ENCODE data around the gene DUT. TPM values are rescaled to one million over a fixed set of nuclear protein-coding genes. Genes with fewer than 3 reads are reported as not detected.

The DUT gene
- total and polyA plus RNA-seq, 2 of the 8 experiments (the other 6 are each of a cell fraction or from before 2014, with no cell fraction given): 71.5 to 246 TPM

GRCh38 chr15:48340111-48340510 lies 8.9 kb downstream of the DUT start (continued):
- TF ChIP-seq, protein P1, sequence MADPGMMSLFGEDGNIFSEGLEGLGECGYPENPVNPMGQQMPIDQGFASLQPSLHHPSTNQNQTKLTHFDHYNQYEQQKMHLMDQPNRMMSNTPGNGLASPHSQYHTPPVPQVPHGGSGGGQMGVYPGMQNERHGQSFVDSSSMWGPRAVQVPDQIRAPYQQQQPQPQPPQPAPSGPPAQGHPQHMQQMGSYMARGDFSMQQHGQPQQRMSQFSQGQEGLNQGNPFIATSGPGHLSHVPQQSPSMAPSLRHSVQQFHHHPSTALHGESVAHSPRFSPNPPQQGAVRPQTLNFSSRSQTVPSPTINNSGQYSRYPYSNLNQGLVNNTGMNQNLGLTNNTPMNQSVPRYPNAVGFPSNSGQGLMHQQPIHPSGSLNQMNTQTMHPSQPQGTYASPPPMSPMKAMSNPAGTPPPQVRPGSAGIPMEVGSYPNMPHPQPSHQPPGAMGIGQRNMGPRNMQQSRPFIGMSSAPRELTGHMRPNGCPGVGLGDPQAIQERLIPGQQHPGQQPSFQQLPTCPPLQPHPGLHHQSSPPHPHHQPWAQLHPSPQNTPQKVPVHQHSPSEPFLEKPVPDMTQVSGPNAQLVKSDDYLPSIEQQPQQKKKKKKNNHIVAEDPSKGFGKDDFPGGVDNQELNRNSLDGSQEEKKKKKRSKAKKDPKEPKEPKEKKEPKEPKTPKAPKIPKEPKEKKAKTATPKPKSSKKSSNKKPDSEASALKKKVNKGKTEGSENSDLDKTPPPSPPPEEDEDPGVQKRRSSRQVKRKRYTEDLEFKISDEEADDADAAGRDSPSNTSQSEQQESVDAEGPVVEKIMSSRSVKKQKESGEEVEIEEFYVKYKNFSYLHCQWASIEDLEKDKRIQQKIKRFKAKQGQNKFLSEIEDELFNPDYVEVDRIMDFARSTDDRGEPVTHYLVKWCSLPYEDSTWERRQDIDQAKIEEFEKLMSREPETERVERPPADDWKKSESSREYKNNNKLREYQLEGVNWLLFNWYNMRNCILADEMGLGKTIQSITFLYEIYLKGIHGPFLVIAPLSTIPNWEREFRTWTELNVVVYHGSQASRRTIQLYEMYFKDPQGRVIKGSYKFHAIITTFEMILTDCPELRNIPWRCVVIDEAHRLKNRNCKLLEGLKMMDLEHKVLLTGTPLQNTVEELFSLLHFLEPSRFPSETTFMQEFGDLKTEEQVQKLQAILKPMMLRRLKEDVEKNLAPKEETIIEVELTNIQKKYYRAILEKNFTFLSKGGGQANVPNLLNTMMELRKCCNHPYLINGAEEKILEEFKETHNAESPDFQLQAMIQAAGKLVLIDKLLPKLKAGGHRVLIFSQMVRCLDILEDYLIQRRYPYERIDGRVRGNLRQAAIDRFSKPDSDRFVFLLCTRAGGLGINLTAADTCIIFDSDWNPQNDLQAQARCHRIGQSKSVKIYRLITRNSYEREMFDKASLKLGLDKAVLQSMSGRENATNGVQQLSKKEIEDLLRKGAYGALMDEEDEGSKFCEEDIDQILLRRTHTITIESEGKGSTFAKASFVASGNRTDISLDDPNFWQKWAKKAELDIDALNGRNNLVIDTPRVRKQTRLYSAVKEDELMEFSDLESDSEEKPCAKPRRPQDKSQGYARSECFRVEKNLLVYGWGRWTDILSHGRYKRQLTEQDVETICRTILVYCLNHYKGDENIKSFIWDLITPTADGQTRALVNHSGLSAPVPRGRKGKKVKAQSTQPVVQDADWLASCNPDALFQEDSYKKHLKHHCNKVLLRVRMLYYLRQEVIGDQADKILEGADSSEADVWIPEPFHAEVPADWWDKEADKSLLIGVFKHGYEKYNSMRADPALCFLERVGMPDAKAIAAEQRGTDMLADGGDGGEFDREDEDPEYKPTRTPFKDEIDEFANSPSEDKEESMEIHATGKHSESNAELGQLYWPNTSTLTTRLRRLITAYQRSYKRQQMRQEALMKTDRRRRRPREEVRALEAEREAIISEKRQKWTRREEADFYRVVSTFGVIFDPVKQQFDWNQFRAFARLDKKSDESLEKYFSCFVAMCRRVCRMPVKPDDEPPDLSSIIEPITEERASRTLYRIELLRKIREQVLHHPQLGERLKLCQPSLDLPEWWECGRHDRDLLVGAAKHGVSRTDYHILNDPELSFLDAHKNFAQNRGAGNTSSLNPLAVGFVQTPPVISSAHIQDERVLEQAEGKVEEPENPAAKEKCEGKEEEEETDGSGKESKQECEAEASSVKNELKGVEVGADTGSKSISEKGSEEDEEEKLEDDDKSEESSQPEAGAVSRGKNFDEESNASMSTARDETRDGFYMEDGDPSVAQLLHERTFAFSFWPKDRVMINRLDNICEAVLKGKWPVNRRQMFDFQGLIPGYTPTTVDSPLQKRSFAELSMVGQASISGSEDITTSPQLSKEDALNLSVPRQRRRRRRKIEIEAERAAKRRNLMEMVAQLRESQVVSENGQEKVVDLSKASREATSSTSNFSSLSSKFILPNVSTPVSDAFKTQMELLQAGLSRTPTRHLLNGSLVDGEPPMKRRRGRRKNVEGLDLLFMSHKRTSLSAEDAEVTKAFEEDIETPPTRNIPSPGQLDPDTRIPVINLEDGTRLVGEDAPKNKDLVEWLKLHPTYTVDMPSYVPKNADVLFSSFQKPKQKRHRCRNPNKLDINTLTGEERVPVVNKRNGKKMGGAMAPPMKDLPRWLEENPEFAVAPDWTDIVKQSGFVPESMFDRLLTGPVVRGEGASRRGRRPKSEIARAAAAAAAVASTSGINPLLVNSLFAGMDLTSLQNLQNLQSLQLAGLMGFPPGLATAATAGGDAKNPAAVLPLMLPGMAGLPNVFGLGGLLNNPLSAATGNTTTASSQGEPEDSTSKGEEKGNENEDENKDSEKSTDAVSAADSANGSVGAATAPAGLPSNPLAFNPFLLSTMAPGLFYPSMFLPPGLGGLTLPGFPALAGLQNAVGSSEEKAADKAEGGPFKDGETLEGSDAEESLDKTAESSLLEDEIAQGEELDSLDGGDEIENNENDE (IDR thresholded peaks at IDR 0.05; ENCODE audit: insufficient replicate concordance, low read length): no peak
- TF ChIP-seq CREB1 (IDR thresholded peaks at IDR 0.05) (no peak), SIX5 (IDR thresholded peaks at IDR 0.05; ENCODE audit: low read depth, low read length) (no peak), TCF12 (IDR thresholded peaks at IDR 0.05; ENCODE audit: low read depth, low read length) (no peak), HDAC2 (IDR thresholded peaks at IDR 0.05; ENCODE audit: borderline replicate concordance in 1 of 2, low read depth in 2 of 2, low read length in 2 of 2) (no peak), KDM5A (IDR thresholded peaks at IDR 0.05; ENCODE audit: low read length) (no peak), BACH1 (IDR thresholded peaks at IDR 0.05; ENCODE audit: low read length) (no peak), CEBPB (IDR thresholded peaks at IDR 0.05; ENCODE audit: low read depth, low read length) (no peak)

Measured in H1 (cell line).